ENCODE results near the gene C12orf43.

GRCh38 chr12:121065345-121065744, 49.1 kb upstream of the C12orf43 start:
- TF ChIP-seq ZBTB11 (tag by site-specific recombination; conservative IDR thresholded peaks at IDR 0.05; ENCODE audit: low read depth) = no peak
- TF ChIP-seq ZBTB8A (tag by site-specific recombination; IDR thresholded peaks at IDR 0.05) = no peak
- TF ChIP-seq ZNF133 (tag by site-specific recombination; IDR thresholded peaks at IDR 0.05) = no peak
- TF ChIP-seq ZNF510 (tag by site-specific recombination; IDR thresholded peaks at IDR 0.05; ENCODE audit: insufficient replicate concordance) = no peak
- TF ChIP-seq ZNF416 (tag by site-specific recombination; IDR thresholded peaks at IDR 0.05) = no peak
- TF ChIP-seq ZNF239 (tag by site-specific recombination; IDR thresholded peaks at IDR 0.05) = no peak
- no peak for TF ChIP-seq ZNF792 (tag by site-specific recombination; IDR thresholded peaks at IDR 0.05)
- no peak for TF ChIP-seq ZNF37A (tag by site-specific recombination; IDR thresholded peaks at IDR 0.05)
